IPS-20b (cell line): Measurements from ENCODE around the gene ITGA11.

Experiments used
- H3K27ac ChIP-seq: one replicate; pipeline ENCODE4 v1.5.1; 2013; ENCODE audit warnings: low read length
- H3K27me3 ChIP-seq: 2 replicates; pipeline ENCODE4 v1.6.1; 2013; ENCODE audit warnings: mild to moderate bottlenecking, low read length, inconsistent platforms; ENCODE audit not compliant: insufficient read depth
- H3K36me3 ChIP-seq: 2 replicates; pipeline ENCODE4 v1.6.1; 2013; ENCODE audit warnings: low read depth, mild to moderate bottlenecking, inconsistent platforms, low read length, moderate library complexity; ENCODE audit not compliant: insufficient read depth
- H3K4me1 ChIP-seq: 2 replicates; pipeline ENCODE4 v1.6.1; 2013; ENCODE audit warnings: mild to moderate bottlenecking, control low read depth, inconsistent platforms, low read length, moderate library complexity; ENCODE audit not compliant: insufficient read depth
- H3K4me3 ChIP-seq: 2 replicates; pipeline ENCODE4 v1.5.1; 2013; ENCODE audit warnings: mild to moderate bottlenecking, low read length, inconsistent platforms
- H3K9ac ChIP-seq: 2 replicates; pipeline ENCODE4 v1.6.1; 2013; ENCODE audit warnings: low read depth, mild to moderate bottlenecking, inconsistent platforms, low read length, moderate library complexity
- H3K9me3 ChIP-seq: 2 replicates; pipeline ENCODE4 v1.6.1; 2013; ENCODE audit warnings: mild to moderate bottlenecking, low read depth, low read length, inconsistent platforms; ENCODE audit not compliant: insufficient read depth

Gene ITGA11

DNA sequence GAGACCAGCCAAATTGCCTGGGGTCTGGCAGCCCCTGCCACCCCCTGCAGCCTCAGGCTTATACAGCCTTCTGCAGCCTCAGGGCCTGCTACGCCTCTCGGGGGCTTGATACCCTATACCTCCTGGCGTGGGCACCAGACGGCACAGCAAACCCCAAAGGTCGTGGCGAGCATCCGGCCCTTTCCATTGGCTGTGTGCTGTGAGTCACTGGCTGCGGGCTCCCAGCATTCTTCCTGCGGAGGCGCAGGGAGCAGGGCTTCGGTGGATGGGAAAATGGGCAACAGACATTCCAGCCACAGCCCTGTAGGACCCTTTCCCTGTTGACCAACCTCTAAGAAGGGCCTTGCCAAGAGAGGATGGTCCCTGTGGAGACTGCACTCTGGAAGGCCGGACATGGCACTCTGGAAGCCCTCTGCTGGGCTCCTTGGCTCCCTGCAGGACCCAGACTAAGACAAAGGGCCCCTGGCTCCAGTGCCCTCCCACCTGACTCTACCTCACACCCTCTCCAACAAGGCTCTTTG, 59.6 kb downstream of the ITGA11 start:
- no peaks in the 10 kb centered on the region for H3K9me3 ChIP-seq
- no peaks in the 10 kb centered on the region for H3K27me3 ChIP-seq
- no peaks in the 10 kb centered on the region for H3K36me3 ChIP-seq
- H3K4me1 ChIP-seq = no peaks in the 10 kb centered on the region
- H3K9ac ChIP-seq = no peak overlapping the region
- no peak overlapping the region for H3K4me3 ChIP-seq
- H3K27ac ChIP-seq = no peak overlapping the region

- H3K9ac ChIP-seq = no peak overlapping the region
- H3K4me1 ChIP-seq = no peaks in the 10 kb centered on the region
- H3K9me3 ChIP-seq = no peaks in the 10 kb centered on the region
- H3K4me3 ChIP-seq = no peak overlapping the region
- H3K27me3 ChIP-seq = no peaks in the 10 kb centered on the region
- H3K36me3 ChIP-seq = no peaks in the 10 kb centered on the region
- no peak overlapping the region for H3K27ac ChIP-seq
Observed at GRCh38 chr15:68371851-68372250, 60.1 kb downstream of the ITGA11 start.

- Histone ChIP-seq H3K4me1 (no peaks in the 10 kb centered on the region; the same call in 1 of the 2 replicates), H3K27ac (no peak overlapping the region), H3K27me3 (no peaks in the 10 kb centered on the region), H3K9ac (no peak overlapping the region), H3K9me3 (no peaks in the 10 kb centered on the region), H3K36me3 (no peaks in the 10 kb centered on the region), H3K4me3 (no peak overlapping the region)
Observed at GRCh38 chr15:68371160-68371559, 60.8 kb downstream of the ITGA11 start.

GRCh38 chr15:68370768-68371151, 61.2 kb downstream of the ITGA11 start:
- Histone ChIP-seq H3K27ac (no peak overlapping the region), H3K27me3 (no peaks in the 10 kb centered on the region), H3K4me3 (no peak overlapping the region), H3K36me3 (no peaks in the 10 kb centered on the region), H3K9ac (no peak overlapping the region), H3K9me3 (no peaks in the 10 kb centered on the region), H3K4me1 (no peaks in the 10 kb centered on the region; the same call in 1 of the 2 replicates)

DNA sequence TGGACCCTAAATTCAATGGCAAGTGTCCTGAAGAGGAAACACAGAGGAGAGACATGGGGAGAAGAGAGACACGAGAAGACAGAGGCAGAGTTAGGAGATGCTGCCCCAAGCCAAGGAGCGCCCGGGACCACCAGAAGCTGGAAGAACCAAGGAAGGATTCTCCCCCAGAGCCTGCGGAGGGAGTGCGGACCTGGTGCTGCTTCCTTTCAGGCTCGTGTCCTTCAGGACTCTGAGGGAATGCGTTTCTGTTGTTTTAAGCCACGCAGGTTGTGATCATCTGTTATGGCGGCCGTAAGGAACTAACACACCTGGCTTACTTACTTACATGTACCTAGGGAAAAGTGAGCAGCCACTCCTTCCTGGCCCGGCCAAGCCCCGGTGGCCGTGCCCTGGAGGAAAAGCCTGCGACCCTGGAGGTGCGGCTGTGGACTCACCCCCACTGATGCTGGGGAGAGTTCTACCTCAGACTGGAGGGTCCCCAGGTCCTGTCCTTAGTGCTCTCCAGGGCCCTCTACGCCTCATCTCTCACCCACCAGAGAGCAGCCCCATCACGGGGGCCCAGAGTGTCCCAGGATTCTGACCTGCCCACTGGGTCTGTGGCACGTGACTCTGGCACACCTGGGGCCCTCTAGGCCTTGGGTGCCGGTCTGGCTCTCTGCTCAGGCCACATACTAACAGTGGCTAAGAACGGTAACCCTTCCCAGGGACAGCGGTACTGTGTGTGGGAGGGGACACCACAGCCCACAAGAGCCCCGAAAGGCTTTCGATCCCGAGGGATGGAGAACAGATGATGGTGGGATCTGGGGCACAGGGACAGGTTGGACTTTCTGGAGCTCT, 61.8 kb downstream of the ITGA11 start:
- Histone ChIP-seq H3K9ac (no peak overlapping the region), H3K4me1 (no peaks in the 10 kb centered on the region; the same call in 1 of the 2 replicates), H3K36me3 (no peaks in the 10 kb centered on the region)

GRCh38 chr15:68368731-68369435, 63.1 kb downstream of the ITGA11 start:
- H3K36me3 ChIP-seq = no peaks in the 10 kb centered on the region

More for the DNA sequence above, 61.8 kb downstream of the ITGA11 start:
- Histone ChIP-seq H3K4me3 (no peak overlapping the region), H3K27ac (no peak overlapping the region), H3K27me3 (no peaks in the 10 kb centered on the region), H3K9me3 (no peaks in the 10 kb centered on the region)

DNA sequence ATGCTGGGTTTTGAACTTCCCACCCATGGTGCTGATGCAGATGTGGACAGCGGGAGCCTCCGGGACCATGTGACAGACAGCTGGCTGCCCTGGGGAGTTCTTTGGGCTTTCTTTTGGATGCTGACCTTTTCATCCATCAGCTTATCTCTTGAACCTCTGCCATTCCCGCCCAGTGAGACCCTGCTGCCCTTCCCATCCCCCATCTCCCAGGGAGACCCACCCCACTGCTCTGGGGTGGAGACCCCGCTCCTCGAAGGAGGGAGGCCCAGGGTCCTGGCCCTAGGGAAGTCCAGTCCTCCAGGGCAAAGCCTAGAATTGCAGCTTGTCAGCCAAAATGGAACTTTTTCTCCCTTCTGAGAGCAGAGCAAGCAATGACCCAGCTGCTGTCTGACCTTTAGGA, 64.0 kb downstream of the ITGA11 start:
- H3K27ac ChIP-seq = no peak overlapping the region
- H3K27me3 ChIP-seq = no peaks in the 10 kb centered on the region
- no peak overlapping the region for H3K4me3 ChIP-seq
- H3K36me3 ChIP-seq = no peaks in the 10 kb centered on the region
- no peak overlapping the region for H3K9ac ChIP-seq
- no peaks in the 10 kb centered on the region; the same call in 1 of the 2 replicates for H3K4me1 ChIP-seq
- no peaks in the 10 kb centered on the region for H3K9me3 ChIP-seq

More at GRCh38 chr15:68368731-68369435, 63.1 kb downstream of the ITGA11 start:
- H3K4me1 ChIP-seq = no peaks in the 10 kb centered on the region; the same call in 1 of the 2 replicates
- H3K27ac ChIP-seq = no peak overlapping the region
- H3K9me3 ChIP-seq = no peaks in the 10 kb centered on the region
- H3K9ac ChIP-seq = no peak overlapping the region
- no peak overlapping the region for H3K4me3 ChIP-seq
- no peaks in the 10 kb centered on the region for H3K27me3 ChIP-seq

- Histone ChIP-seq H3K4me1 (no peaks in the 10 kb centered on the region; the same call in 1 of the 2 replicates), H3K9ac (no peak overlapping the region), H3K9me3 (no peaks in the 10 kb centered on the region)
Observed at GRCh38 chr15:68367226-68367625, 64.7 kb downstream of the ITGA11 start.

GRCh38 chr15:68366314-68366713, 65.6 kb downstream of the ITGA11 start:
- Histone ChIP-seq H3K27me3 (no peaks in the 10 kb centered on the region), H3K4me3 (no peak overlapping the region), H3K9me3 (no peaks in the 10 kb centered on the region), H3K4me1 (no peaks in the 10 kb centered on the region; the same call in 1 of the 2 replicates), H3K27ac (no peak overlapping the region), H3K9ac (no peak overlapping the region), H3K36me3 (no peaks in the 10 kb centered on the region)

More at GRCh38 chr15:68367226-68367625, 64.7 kb downstream of the ITGA11 start:
- no peak overlapping the region for H3K27ac ChIP-seq
- no peak overlapping the region for H3K4me3 ChIP-seq
- H3K36me3 ChIP-seq = no peaks in the 10 kb centered on the region
- no peaks in the 10 kb centered on the region for H3K27me3 ChIP-seq

DNA sequence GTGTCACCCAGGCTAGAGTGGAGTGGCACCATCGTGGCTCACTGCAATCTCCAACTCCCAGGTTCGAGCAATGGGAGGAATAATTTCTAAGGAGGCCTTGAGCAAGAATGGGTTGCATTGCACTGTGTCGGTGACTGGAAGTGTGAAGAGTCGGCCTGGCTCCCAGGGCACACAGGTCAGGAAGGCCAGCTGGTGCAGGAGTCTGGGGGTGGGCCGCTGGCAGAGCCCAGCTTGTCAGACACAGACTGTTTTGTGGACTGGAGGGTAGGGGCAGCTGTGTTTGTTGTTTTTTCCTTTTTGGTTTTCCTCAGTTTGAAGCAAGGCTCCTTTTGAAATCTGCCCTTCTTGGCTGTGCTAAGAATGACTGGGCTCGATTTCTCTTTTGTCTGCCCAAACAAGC, 66.2 kb downstream of the ITGA11 start:
- Histone ChIP-seq H3K27me3 (no peaks in the 10 kb centered on the region), H3K27ac (no peak overlapping the region), H3K4me3 (no peak overlapping the region), H3K36me3 (no peaks in the 10 kb centered on the region), H3K9ac (no peak overlapping the region), H3K9me3 (no peaks in the 10 kb centered on the region), H3K4me1 (no peaks in the 10 kb centered on the region; the same call in 1 of the 2 replicates)

- Histone ChIP-seq H3K4me1 (no peaks in the 10 kb centered on the region; the same call in 1 of the 2 replicates), H3K27ac (no peak overlapping the region), H3K4me3 (no peak overlapping the region), H3K9ac (no peak overlapping the region), H3K36me3 (no peaks in the 10 kb centered on the region), H3K27me3 (no peaks in the 10 kb centered on the region), H3K9me3 (no peaks in the 10 kb centered on the region)
Observed at GRCh38 chr15:68365140-68365745, 66.7 kb downstream of the ITGA11 start.
